SK-N-SH (cell line): ENCODE results near the gene KDM6B. TPM values are rescaled to one million over a fixed set of nuclear protein-coding genes. Genes with fewer than 3 reads are reported as not detected.

Experiments used
- CTCF ChIA-PET: fragments of 300-600, 350-600 bp; formaldehyde crosslinking; extraction: SDS; loops from one replicate; lab custom pipeline; 2021; lab: Yijun Ruan, JAX
- POLR2A ChIA-PET: fragments of 350-600 bp; sonication (Branson Sonifier 250); formaldehyde crosslinking; extraction: SDS; loops from one replicate; lab custom pipeline; 2020; ENCODE audit warnings: antibody characterized with exemption, inconsistent platforms; lab: Yijun Ruan, JAX
- DNase-seq: peaks from one replicate; pipeline ENCODE4 v3.0.0; 2012
- H2AFZ ChIP-seq: fragments of 200-600 bp; sonication (generic); 2 replicates; pipeline ENCODE4 v1.8.1; 2016; ENCODE audit warnings: antibody characterized with exemption, mild to moderate bottlenecking, low read depth
- H3F3A ChIP-seq: fragments of 200-600 bp; sonication (generic); replicated peaks from 2 replicates; pipeline ENCODE3; 2016; ENCODE audit warnings: antibody characterized with exemption, mild to moderate bottlenecking; ENCODE audit not compliant: insufficient read depth
- H3K27ac ChIP-seq, 2 experiments: fragments of 200-500 bp in 1 of 2; fragments of 200-600 bp in 1 of 2; sonication (Bioruptor generic) in 1 of 2; sonication (generic), shearing (Covaris generic) in 1 of 2; 2 replicates each; pipeline versions ENCODE4 v1.5.1 to v1.6.1; 2014 to 2016; ENCODE audit warnings: low read depth in 2 of 2, inconsistent platforms in 1 of 2, low read length in 1 of 2, mild to moderate bottlenecking in 1 of 2, mixed read lengths in 1 of 2
- H3K27me3 ChIP-seq: fragments of 200-600 bp; sonication (generic), shearing (Covaris generic); 2 replicates; pipeline ENCODE4 v1.6.1; 2016; ENCODE audit warnings: mixed run types; ENCODE audit not compliant: insufficient read depth
- H3K36me3 ChIP-seq, 2 experiments: fragments of 200-500 bp in 1 of 2; fragments of 200-600 bp in 1 of 2; sonication (Bioruptor generic) in 1 of 2; sonication (generic) in 1 of 2; replicated peaks in 1 of 2; 2 replicates each; pipeline versions ENCODE3 to v1.5.1; 2014 to 2016; ENCODE audit warnings: low read length in 1 of 2, mild to moderate bottlenecking in 1 of 2; ENCODE audit not compliant: insufficient read depth in 2 of 2, control insufficient read depth in 1 of 2
- H3K4me1 ChIP-seq, 2 experiments: fragments of 200-500 bp in 1 of 2; fragments of 200-600 bp in 1 of 2; sonication (Bioruptor generic) in 1 of 2; sonication (generic), shearing (Covaris generic) in 1 of 2; 2 replicates each; pipeline versions ENCODE4 v1.5.1 to v1.6.1; 2014 to 2016; ENCODE audit warnings: low read depth in 1 of 2, low read length in 1 of 2, mixed run types in 1 of 2; ENCODE audit not compliant: insufficient read depth in 2 of 2, control insufficient read depth in 1 of 2
- H3K4me2 ChIP-seq: fragments of 200-600 bp; sonication (generic), shearing (Covaris generic); 2 replicates; pipeline ENCODE4 v1.6.1; 2017; ENCODE audit warnings: mixed run types
- H3K4me3 ChIP-seq, 2 experiments: fragments of 200-500 bp in 1 of 2; fragments of 200-600 bp in 1 of 2; sonication (Bioruptor generic) in 1 of 2; sonication (generic), shearing (Covaris generic) in 1 of 2; 2 replicates each; pipeline versions ENCODE4 v1.5.1 to v1.8.1; 2014 to 2016; ENCODE audit warnings: low read depth in 2 of 2, inconsistent platforms in 1 of 2, low read length in 1 of 2, mild to moderate bottlenecking in 1 of 2, mixed read lengths in 1 of 2, moderate library complexity in 1 of 2
- H3K79me2 ChIP-seq: fragments of 200-600 bp; sonication (generic); 2 replicates; pipeline ENCODE4 v1.8.1; 2017; ENCODE audit warnings: mild to moderate bottlenecking; ENCODE audit not compliant: insufficient read depth
- H3K9ac ChIP-seq: fragments of 200-600 bp; sonication (generic); 2 replicates; pipeline ENCODE4 v1.6.1; 2017; ENCODE audit warnings: mixed run types
- H3K9me2 ChIP-seq: fragments of 200-600 bp; sonication (generic); 2 replicates; pipeline ENCODE4 v1.6.1; 2017; ENCODE audit warnings: mixed run types
- H3K9me3 ChIP-seq: fragments of 200-600 bp; sonication (generic); 2 replicates; pipeline ENCODE4 v1.6.1; 2017; ENCODE audit warnings: mixed run types, mild to moderate bottlenecking, moderate library complexity
- H4K20me1 ChIP-seq: fragments of 200-600 bp; sonication (generic); 2 replicates; pipeline ENCODE4 v1.6.1; 2017; ENCODE audit warnings: mild to moderate bottlenecking, mixed run types; ENCODE audit not compliant: insufficient read depth
- ELF1 ChIP-seq: IDR thresholded peaks from 2 replicates; pipeline ENCODE4 v1.4.0; 2012
- EP300 ChIP-seq, 2 experiments: IDR thresholded peaks; 2 replicates each; pipeline versions ENCODE4 v1.4.0 to v1.6.1; 2012; ENCODE audit warnings: borderline replicate concordance in 1 of 2, low read depth in 1 of 2, low read length in 1 of 2
- EZH2phosphoT487 ChIP-seq: fragments of 200-600 bp; sonication (generic); IDR thresholded peaks from 2 replicates; pipeline ENCODE4 v1.6.1; 2017; ENCODE audit warnings: low read depth, mixed run types, mild to moderate bottlenecking, antibody characterized with exemption, moderate library complexity, borderline replicate concordance
- FOSL2 ChIP-seq: IDR thresholded peaks from 2 replicates; pipeline ENCODE4 v1.4.0; 2012; ENCODE audit warnings: low read depth, mild to moderate bottlenecking, moderate library complexity, borderline replicate concordance
- FOXJ3 ChIP-seq: sonication (generic); formaldehyde crosslinking; IDR thresholded peaks from 2 replicates; pipeline ENCODE4 v1.5.1; 2020; ENCODE audit warnings: mild to moderate bottlenecking, missing genetic modification reagents
- GABPA ChIP-seq: IDR thresholded peaks from 2 replicates; pipeline ENCODE4 v1.4.0; 2012; ENCODE audit warnings: low read depth, mild to moderate bottlenecking
- MEF2A ChIP-seq: IDR thresholded peaks from 2 replicates; pipeline ENCODE4 v1.4.0; 2012; ENCODE audit warnings: low read depth, borderline replicate concordance
- NFIC ChIP-seq: IDR thresholded peaks from 2 replicates; pipeline ENCODE4 v1.4.0; 2012; ENCODE audit warnings: borderline replicate concordance
- POLR2AphosphoS5 ChIP-seq: IDR thresholded peaks from 2 replicates; pipeline ENCODE4 v1.6.1; 2012; ENCODE audit warnings: low read depth, low read length
- RCOR1 ChIP-seq: fragments of 150-350 bp; IDR thresholded peaks from 2 replicates; pipeline ENCODE4 v1.6.1; 2017; ENCODE audit warnings: antibody characterized with exemption, low read length
- SIN3A ChIP-seq: IDR thresholded peaks from 2 replicates; pipeline ENCODE4 v1.6.1; 2012; ENCODE audit warnings: low read depth, mild to moderate bottlenecking, low read length, moderate library complexity, borderline replicate concordance
- SMC3 ChIP-seq: IDR thresholded peaks from 2 replicates; pipeline ENCODE4 v1.6.1; 2012; ENCODE audit warnings: low read depth, low read length, improper control_type of control experiment
- TAF1 ChIP-seq: IDR thresholded peaks from 2 replicates; pipeline ENCODE4 v1.6.1; 2012; ENCODE audit warnings: low read depth, mild to moderate bottlenecking, low read length, moderate library complexity, borderline replicate concordance
- USF1 ChIP-seq: IDR thresholded peaks from 2 replicates; pipeline ENCODE4 v1.4.0; 2012; ENCODE audit warnings: low read depth, borderline replicate concordance
- WGBS: methylation state at CpG from one replicate; pipeline ENCODE4 v1.1.6; 2017; ENCODE audit warnings: low lambda C conversion rate; 5-methylcytosine and 5-hydroxymethylcytosine counted together
- polyA plus RNA-seq, 3 experiments: library from polyadenylated mRNA; depleted of rRNA; stranded (reverse); fragments of >200 nt; gene quantifications; 2 replicates each; pipeline ENCODE4 v1.2.3, GENCODE V29; 2012
- TF ChIP-seq, protein P1 (sequence below): IDR thresholded peaks from 2 replicates; pipeline ENCODE4 v1.6.1; 2012; ENCODE audit warnings: mild to moderate bottlenecking, low read depth, low read length, moderate library complexity
- TF ChIP-seq, protein P2 (sequence below): IDR thresholded peaks from 2 replicates; pipeline ENCODE4; 2012

KDM6B gene
- polyA plus RNA-seq, 1 of the 3 experiments (the other 2 are of a cell fraction) = 2.6 TPM

- TF ChIP-seq ELF1 (no peak), RCOR1 (no peak), POLR2AphosphoS5 (no peak), EP300 (IDR thresholded peaks at IDR 0.05; ENCODE audit: borderline replicate concordance in 1 of 2, low read depth in 1 of 2, low read length in 1 of 2) (no peak), NFIC (no peak)
- Histone ChIP-seq H3K9me3 (no peaks in the 10 kb centered on the region), H4K20me1 (peaks cover 31% of the 10 kb centered on the region), H3K36me3 (peaks cover 33 to 68% of the 10 kb centered on the region in 2 experiments), H3K9ac (no peak overlapping the region), H3K4me1 (peaks cover 13 to 30% of the 10 kb centered on the region in 2 experiments; a peak in 2 of 4 replicates), H2AFZ (no peak overlapping the region), H3K27me3 (no peaks in the 10 kb centered on the region), H3K27ac (peak overlapping the region in 1 of 2 experiments; percentile 9; a peak in 1 of 4 replicates), H3K79me2 (0 out of 2 replicates have a peak, but pooled peaks cover 2% of the 10 kb centered on the region), H3K9me2 (no peaks in the 10 kb centered on the region), H3K4me3 (no peak overlapping the region), H3K4me2 (no peak overlapping the region), H3F3A (peaks cover 34% of the 10 kb centered on the region)
- no peak for DNase-seq
- POLR2A ChIA-PET = no interaction called here
- CTCF ChIA-PET = interaction anchor here (0.6 to 5.7 kb wide), 6 partner anchors 18 to 108 kb away, joined by 3 to 58 read pairs (median 15); partner anchors contain the start of gene KDM6B
- WGBS = 88% methylated on average over 20 of the region's 20 CpGs
These were observed 18.2 kb downstream of the KDM6B start for GRCh38 chr17:7852262-7852670.

- Histone ChIP-seq H3K4me2 (no peak overlapping the region), H2AFZ (no peak overlapping the region), H3K27me3 (no peaks in the 10 kb centered on the region), H3K79me2 (0 out of 2 replicates have a peak, but pooled peaks cover 2% of the 10 kb centered on the region), H3K27ac (no peak overlapping the region; a peak in 1 of 4 replicates), H3K36me3 (peaks cover 33 to 62% of the 10 kb centered on the region in 2 experiments), H3F3A (peaks cover 35% of the 10 kb centered on the region), H3K9me2 (no peaks in the 10 kb centered on the region), H3K9me3 (no peaks in the 10 kb centered on the region), H4K20me1 (peaks cover 28% of the 10 kb centered on the region), H3K4me1 (peaks cover 13 to 32% of the 10 kb centered on the region in 2 experiments; a peak in 2 of 4 replicates), H3K9ac (no peak overlapping the region), H3K4me3 (no peak overlapping the region)
- WGBS = 96% methylated on average over 37 of the region's 51 CpGs
- TF ChIP-seq MEF2A = no peak
- no peak for TF ChIP-seq FOXJ3 (CRISPR knock-in tag)
- TF ChIP-seq, protein P1, sequence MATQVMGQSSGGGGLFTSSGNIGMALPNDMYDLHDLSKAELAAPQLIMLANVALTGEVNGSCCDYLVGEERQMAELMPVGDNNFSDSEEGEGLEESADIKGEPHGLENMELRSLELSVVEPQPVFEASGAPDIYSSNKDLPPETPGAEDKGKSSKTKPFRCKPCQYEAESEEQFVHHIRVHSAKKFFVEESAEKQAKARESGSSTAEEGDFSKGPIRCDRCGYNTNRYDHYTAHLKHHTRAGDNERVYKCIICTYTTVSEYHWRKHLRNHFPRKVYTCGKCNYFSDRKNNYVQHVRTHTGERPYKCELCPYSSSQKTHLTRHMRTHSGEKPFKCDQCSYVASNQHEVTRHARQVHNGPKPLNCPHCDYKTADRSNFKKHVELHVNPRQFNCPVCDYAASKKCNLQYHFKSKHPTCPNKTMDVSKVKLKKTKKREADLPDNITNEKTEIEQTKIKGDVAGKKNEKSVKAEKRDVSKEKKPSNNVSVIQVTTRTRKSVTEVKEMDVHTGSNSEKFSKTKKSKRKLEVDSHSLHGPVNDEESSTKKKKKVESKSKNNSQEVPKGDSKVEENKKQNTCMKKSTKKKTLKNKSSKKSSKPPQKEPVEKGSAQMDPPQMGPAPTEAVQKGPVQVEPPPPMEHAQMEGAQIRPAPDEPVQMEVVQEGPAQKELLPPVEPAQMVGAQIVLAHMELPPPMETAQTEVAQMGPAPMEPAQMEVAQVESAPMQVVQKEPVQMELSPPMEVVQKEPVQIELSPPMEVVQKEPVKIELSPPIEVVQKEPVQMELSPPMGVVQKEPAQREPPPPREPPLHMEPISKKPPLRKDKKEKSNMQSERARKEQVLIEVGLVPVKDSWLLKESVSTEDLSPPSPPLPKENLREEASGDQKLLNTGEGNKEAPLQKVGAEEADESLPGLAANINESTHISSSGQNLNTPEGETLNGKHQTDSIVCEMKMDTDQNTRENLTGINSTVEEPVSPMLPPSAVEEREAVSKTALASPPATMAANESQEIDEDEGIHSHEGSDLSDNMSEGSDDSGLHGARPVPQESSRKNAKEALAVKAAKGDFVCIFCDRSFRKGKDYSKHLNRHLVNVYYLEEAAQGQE = no peak
- TF ChIP-seq USF1 = no peak
- TF ChIP-seq GABPA = no peak
- TF ChIP-seq, protein P2, sequence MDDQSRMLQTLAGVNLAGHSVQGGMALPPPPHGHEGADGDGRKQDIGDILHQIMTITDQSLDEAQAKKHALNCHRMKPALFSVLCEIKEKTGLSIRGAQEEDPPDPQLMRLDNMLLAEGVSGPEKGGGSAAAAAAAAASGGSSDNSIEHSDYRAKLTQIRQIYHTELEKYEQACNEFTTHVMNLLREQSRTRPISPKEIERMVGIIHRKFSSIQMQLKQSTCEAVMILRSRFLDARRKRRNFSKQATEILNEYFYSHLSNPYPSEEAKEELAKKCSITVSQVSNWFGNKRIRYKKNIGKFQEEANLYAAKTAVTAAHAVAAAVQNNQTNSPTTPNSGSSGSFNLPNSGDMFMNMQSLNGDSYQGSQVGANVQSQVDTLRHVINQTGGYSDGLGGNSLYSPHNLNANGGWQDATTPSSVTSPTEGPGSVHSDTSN = no peak
- TF ChIP-seq SMC3 = no peak
- no peak for TF ChIP-seq RCOR1
- no peak for TF ChIP-seq FOSL2
- TF ChIP-seq SIN3A = no peak
- no peak for TF ChIP-seq EZH2phosphoT487
- no peak for TF ChIP-seq ELF1
- TF ChIP-seq TAF1 = no peak
- no peak for DNase-seq
- ChIA-PET POLR2A (no interaction called here), CTCF (interaction anchor here (0.6 to 5.7 kb wide), 7 partner anchors 18 to 110 kb away, joined by 3 to 58 read pairs (median 7); partner anchors contain the start of genes KDM6B and RNF227)
These were observed 19.1 kb downstream of the KDM6B start for GRCh38 chr17:7852919-7853690.
